Stomach (tissue), 4 donors: ENCODE data around the gene PRRG4.

ENCODE experiments used
- POLR2A ChIP-seq, 4 donors: fragments of 450-650 bp; IDR thresholded peaks; one replicate each; pipeline ENCODE4 v1.6.1; 2016; ENCODE audit warnings: antibody characterized with exemption in 4 of 4, control low read depth in 2 of 4, mild to moderate bottlenecking in 1 of 4, moderate library complexity in 1 of 4
- POLR2AphosphoS5 ChIP-seq, 3 donors: sonication (generic); formaldehyde crosslinking; IDR thresholded peaks; one replicate each; pipeline ENCODE4 v1.6.1; 2016; ENCODE audit warnings: antibody characterized with exemption in 3 of 3
- TF ChIP-seq, protein P1 (sequence below), 7 experiments: fragments of 450-650 bp in 4 of 7; fragments of 200-600 bp in 3 of 7; sonication (generic) in 3 of 7; IDR thresholded peaks; one replicate each; pipeline ENCODE4 v1.5.1; 2016 to 2019; ENCODE audit warnings: antibody characterized with exemption in 7 of 7, control low read depth in 2 of 7, mild to moderate bottlenecking in 1 of 7

GRCh38 chr11:32886180-32886579 is 56.5 kb downstream of the PRRG4 start:
- TF ChIP-seq POLR2A (IDR thresholded peaks at IDR 0.05) (no peak), POLR2AphosphoS5 (IDR thresholded peaks at IDR 0.05) (no peak)
- TF ChIP-seq, protein P1, sequence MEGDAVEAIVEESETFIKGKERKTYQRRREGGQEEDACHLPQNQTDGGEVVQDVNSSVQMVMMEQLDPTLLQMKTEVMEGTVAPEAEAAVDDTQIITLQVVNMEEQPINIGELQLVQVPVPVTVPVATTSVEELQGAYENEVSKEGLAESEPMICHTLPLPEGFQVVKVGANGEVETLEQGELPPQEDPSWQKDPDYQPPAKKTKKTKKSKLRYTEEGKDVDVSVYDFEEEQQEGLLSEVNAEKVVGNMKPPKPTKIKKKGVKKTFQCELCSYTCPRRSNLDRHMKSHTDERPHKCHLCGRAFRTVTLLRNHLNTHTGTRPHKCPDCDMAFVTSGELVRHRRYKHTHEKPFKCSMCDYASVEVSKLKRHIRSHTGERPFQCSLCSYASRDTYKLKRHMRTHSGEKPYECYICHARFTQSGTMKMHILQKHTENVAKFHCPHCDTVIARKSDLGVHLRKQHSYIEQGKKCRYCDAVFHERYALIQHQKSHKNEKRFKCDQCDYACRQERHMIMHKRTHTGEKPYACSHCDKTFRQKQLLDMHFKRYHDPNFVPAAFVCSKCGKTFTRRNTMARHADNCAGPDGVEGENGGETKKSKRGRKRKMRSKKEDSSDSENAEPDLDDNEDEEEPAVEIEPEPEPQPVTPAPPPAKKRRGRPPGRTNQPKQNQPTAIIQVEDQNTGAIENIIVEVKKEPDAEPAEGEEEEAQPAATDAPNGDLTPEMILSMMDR (IDR thresholded peaks at IDR 0.05): no peak
